Activated CD8-positive, alpha-beta memory T cell treated with anti-CD3 and anti-CD28 coated beads, Interleukin-2, amount 10 ng/mL, durations not matched to agents 7 days and 5 days (primary cell): ENCODE measurements around the gene EHMT2. TPM values are rescaled to one million over a fixed set of nuclear protein-coding genes. Genes with fewer than 3 reads are reported as not detected.

Experiments
- ATAC-seq: fragments of 150-1000 bp; cut with Tn5 transposase; one replicate; pipeline ENCODE4 v1.10.0; 2021; ENCODE audit warnings: moderate library complexity
- CTCF ChIA-PET: fragments of 350-600 bp; sonication (Branson Sonifier 250); formaldehyde crosslinking; loops from one replicate; lab custom pipeline; 2021; ENCODE audit warnings: antibody characterized with exemption; lab: Charles Lee
- DNase-seq: peaks from one replicate; pipeline ENCODE4 v3.0.0-alpha.2; 2020
- H3K27ac Mint-ChIP-seq: one replicate; pipeline ENCODE4 v1.8.0; 2021; ENCODE audit warnings: mild to moderate bottlenecking, mixed read lengths
- H3K27me3 Mint-ChIP-seq: one replicate; pipeline ENCODE4 v1.8.0; 2021; ENCODE audit warnings: mixed read lengths
- H3K36me3 Mint-ChIP-seq: one replicate; pipeline ENCODE4 v1.8.0; 2021; ENCODE audit warnings: mild to moderate bottlenecking, mixed read lengths
- H3K4me1 Mint-ChIP-seq: one replicate; pipeline ENCODE4 v1.8.0; 2021; ENCODE audit warnings: mixed read lengths
- H3K4me3 Mint-ChIP-seq: one replicate; pipeline ENCODE4 v1.8.0; 2021; ENCODE audit warnings: mild to moderate bottlenecking, moderate library complexity, mixed read lengths
- H3K9me3 Mint-ChIP-seq: one replicate; pipeline ENCODE4 v1.8.0; 2022; ENCODE audit warnings: low read depth, mixed read lengths
- total RNA-seq, 2 experiments: library from RNA; stranded (reverse); gene quantifications; one replicate each; pipeline ENCODE4 v1.2.3, GENCODE V29; 2021

Gene EHMT2
- total RNA-seq, 2 experiments from 2014 or later = 78.7 to 79.0 TPM

- CTCF ChIA-PET = interaction anchor here (0.6 to 2.3 kb wide), 9 partner anchors 8 to 235 kb away, joined by 3 to 10 read pairs (median 5); partner anchors contain the start of genes NELFE, NEU1 and SKIC2
- no peak for DNase-seq
- Mint-ChIP-seq H3K9me3 (no peaks in the 10 kb centered on the region), H3K4me3 (peak overlapping the region; percentile 75), H3K4me1 (peaks cover 48% of the 10 kb centered on the region), H3K36me3 (peaks cover 4% of the 10 kb centered on the region), H3K27ac (peak overlapping the region; percentile 84), H3K27me3 (no peaks in the 10 kb centered on the region)
- peak; percentile 12 for ATAC-seq
Observed at GRCh38 chr6:31896856-31897611, 464 bp downstream of the EHMT2 start.

- Mint-ChIP-seq H3K4me1 (peaks cover 48% of the 10 kb centered on the region), H3K36me3 (peaks cover 4% of the 10 kb centered on the region), H3K4me3 (peak overlapping the region; percentile 75), H3K9me3 (no peaks in the 10 kb centered on the region), H3K27me3 (no peaks in the 10 kb centered on the region), H3K27ac (peak overlapping the region; percentile 84)
- CTCF ChIA-PET = interaction anchor here (0.6 to 2.3 kb wide), 4 partner anchors 34 to 234 kb away, joined by 3 to 10 read pairs (median 4); partner anchors contain the start of genes NELFE, NEU1 and SKIC2
- DNase-seq = no peak
- ATAC-seq = no peak
Observed at GRCh38 chr6:31896493-31896855, 1.0 kb downstream of the EHMT2 start.

GRCh38 chr6:31892821-31893220 lies 4.7 kb downstream of the EHMT2 start:
- Mint-ChIP-seq H3K36me3 (peaks cover 18% of the 10 kb centered on the region), H3K9me3 (no peaks in the 10 kb centered on the region), H3K27ac (no peak overlapping the region), H3K27me3 (no peaks in the 10 kb centered on the region), H3K4me1 (peaks cover 21% of the 10 kb centered on the region), H3K4me3 (no peak overlapping the region)
- DNase-seq = no peak
- CTCF ChIA-PET = interaction anchor here (1.0 kb wide), 1 partner anchor 24 kb away, joined by 3 read pairs; no protein-coding TSS in a partner anchor
- no peak for ATAC-seq

GRCh38 chr6:31889331-31889972 lies 8.0 kb downstream of the EHMT2 start:
- Mint-ChIP-seq H3K27ac (no peak overlapping the region), H3K27me3 (no peaks in the 10 kb centered on the region), H3K4me1 (peaks cover 9% of the 10 kb centered on the region), H3K4me3 (no peak overlapping the region), H3K9me3 (no peaks in the 10 kb centered on the region), H3K36me3 (peaks cover 25% of the 10 kb centered on the region)
- ATAC-seq (no peak), DNase-seq (no peak)
- CTCF ChIA-PET = interaction anchor here (0.7 to 2.3 kb wide), 9 partner anchors 9 to 70 kb away, joined by 3 to 10 read pairs (median 5); partner anchors contain the start of gene EHMT2

- peaks cover 7% of the 10 kb centered on the region for H3K4me1 Mint-ChIP-seq
- peak; percentile 65 for DNase-seq
- peaks cover 24% of the 10 kb centered on the region for H3K36me3 Mint-ChIP-seq
- no peak overlapping the region for H3K27ac Mint-ChIP-seq
- no peaks in the 10 kb centered on the region for H3K9me3 Mint-ChIP-seq
- no peaks in the 10 kb centered on the region for H3K27me3 Mint-ChIP-seq
- CTCF ChIA-PET = interaction anchor here (0.7 to 2.3 kb wide), 9 partner anchors 8 to 71 kb away, joined by 3 to 10 read pairs (median 5); partner anchors contain the start of genes EHMT2 and NEU1
- H3K4me3 Mint-ChIP-seq = no peak overlapping the region
- peak; percentile 41 for ATAC-seq
Observed at GRCh38 chr6:31888276-31889258, 8.9 kb downstream of the EHMT2 start.

- DNase-seq = no peak
- peaks cover 3% of the 10 kb centered on the region for H3K4me1 Mint-ChIP-seq
- no peak overlapping the region for H3K27ac Mint-ChIP-seq
- no peaks in the 10 kb centered on the region for H3K27me3 Mint-ChIP-seq
- H3K9me3 Mint-ChIP-seq = no peaks in the 10 kb centered on the region
- CTCF ChIA-PET = interaction anchor here (0.6 to 2.1 kb wide), 3 partner anchors 13 to 60 kb away, joined by 3 to 8 read pairs (median 7); partner anchors contain the start of genes HSPA1B and NEU1
- peak; percentile 18 for ATAC-seq
- H3K4me3 Mint-ChIP-seq = no peak overlapping the region
- peaks cover 24% of the 10 kb centered on the region for H3K36me3 Mint-ChIP-seq
Observed at GRCh38 chr6:31887173-31888007, 10.1 kb downstream of the EHMT2 start.

GRCh38 chr6:31886541-31886991 lies 10.9 kb downstream of the EHMT2 start:
- ATAC-seq = no peak
- Mint-ChIP-seq H3K27me3 (no peaks in the 10 kb centered on the region), H3K4me3 (no peak overlapping the region), H3K36me3 (peaks cover 26% of the 10 kb centered on the region), H3K27ac (no peak overlapping the region), H3K4me1 (no peaks in the 10 kb centered on the region), H3K9me3 (no peaks in the 10 kb centered on the region)
- DNase-seq = no peak
- CTCF ChIA-PET = interaction anchor here (1.9 kb wide), 1 partner anchor 24 kb away, joined by 7 read pairs; the partner anchor contains the start of gene NEU1

- no peak overlapping the region for H3K4me3 Mint-ChIP-seq
- CTCF ChIA-PET = no interaction called here
- no peak overlapping the region for H3K27ac Mint-ChIP-seq
- no peaks in the 10 kb centered on the region for H3K27me3 Mint-ChIP-seq
- no peaks in the 10 kb centered on the region for H3K9me3 Mint-ChIP-seq
- DNase-seq (no peak), ATAC-seq (no peak)
- peaks cover 26% of the 10 kb centered on the region for H3K36me3 Mint-ChIP-seq
- H3K4me1 Mint-ChIP-seq = no peaks in the 10 kb centered on the region
Observed at GRCh38 chr6:31884528-31885035, 12.9 kb downstream of the EHMT2 start.

GRCh38 chr6:31883676-31884075 lies 13.8 kb downstream of the EHMT2 start:
- Mint-ChIP-seq H3K9me3 (no peaks in the 10 kb centered on the region), H3K36me3 (peaks cover 23% of the 10 kb centered on the region), H3K4me1 (no peaks in the 10 kb centered on the region), H3K27me3 (no peaks in the 10 kb centered on the region), H3K4me3 (no peak overlapping the region), H3K27ac (no peak overlapping the region)
- DNase-seq (no peak), ATAC-seq (no peak)
- CTCF ChIA-PET = interaction anchor here (1.3 kb wide), 1 partner anchor 15 kb away, joined by 3 read pairs; no protein-coding TSS in a partner anchor

- no peak overlapping the region for H3K27ac Mint-ChIP-seq
- H3K9me3 Mint-ChIP-seq = no peaks in the 10 kb centered on the region
- ATAC-seq (no peak), DNase-seq (no peak)
- CTCF ChIA-PET = no interaction called here
- no peaks in the 10 kb centered on the region for H3K27me3 Mint-ChIP-seq
- no peaks in the 10 kb centered on the region for H3K4me1 Mint-ChIP-seq
- H3K4me3 Mint-ChIP-seq = no peak overlapping the region
- H3K36me3 Mint-ChIP-seq = peaks cover 20% of the 10 kb centered on the region
Observed at GRCh38 chr6:31882344-31882743, 15.2 kb downstream of the EHMT2 start.

- Mint-ChIP-seq H3K9me3 (no peaks in the 10 kb centered on the region), H3K27me3 (no peaks in the 10 kb centered on the region), H3K4me1 (no peaks in the 10 kb centered on the region), H3K4me3 (no peak overlapping the region), H3K27ac (no peak overlapping the region), H3K36me3 (peaks cover 17% of the 10 kb centered on the region)
- CTCF ChIA-PET = interaction anchor here (0.7 to 1.0 kb wide), 2 partner anchors 10 to 50 kb away, joined by 3 read pairs; no protein-coding TSS in a partner anchor
- DNase-seq (no peak), ATAC-seq (no peak)
Observed at GRCh38 chr6:31881136-31881859, 16.2 kb downstream of the EHMT2 start.
